Sigmoid colon (tissue), 4 donors: Measurements from ENCODE around the gene SWAP70.

Experiments
- CTCF ChIP-seq, 4 experiments: fragments of 450-650 bp in 3 of 4; fragments of 200-600 bp in 1 of 4; IDR thresholded peaks; one replicate each; pipeline ENCODE4 v1.5.1; 2016 to 2019; ENCODE audit warnings: antibody characterized with exemption in 4 of 4, mild to moderate bottlenecking in 3 of 4, moderate library complexity in 2 of 4
- POLR2A ChIP-seq, 2 donors: fragments of 450-650 bp; IDR thresholded peaks; one replicate each; pipeline ENCODE4 v1.6.1; 2016; ENCODE audit warnings: antibody characterized with exemption in 2 of 2, mild to moderate bottlenecking in 2 of 2, moderate library complexity in 2 of 2
- POLR2AphosphoS5 ChIP-seq, 4 donors: sonication (generic); formaldehyde crosslinking; IDR thresholded peaks; one replicate each; pipeline ENCODE4 v1.6.1; 2017; ENCODE audit warnings: antibody characterized with exemption in 4 of 4

- TF ChIP-seq CTCF (IDR thresholded peaks at IDR 0.05), result no peak
- TF ChIP-seq POLR2A (IDR thresholded peaks at IDR 0.05), result no peak
- TF ChIP-seq POLR2AphosphoS5 (IDR thresholded peaks at IDR 0.05), result peak in 1 of 4 donors; percentile 9
Observed at GRCh38 chr11:9662273-9662672, 1.6 kb upstream of the SWAP70 start.
